ENCODE data around the gene SCN8A.

- TF ChIP-seq CTCF (IDR thresholded peaks at IDR 0.05) (no peak), POLR2AphosphoS5 (IDR thresholded peaks at IDR 0.05) (no peak), POLR2A (IDR thresholded peaks at IDR 0.05) (no peak)
Measured at GRCh38 chr12:51826881-51827280, 235.8 kb downstream of the SCN8A start.

Data from prostate gland (tissue), 2 donors.